Left colon (tissue), 2 donors: ENCODE measurements around the gene LRIT2. TPM values are rescaled to one million over a fixed set of nuclear protein-coding genes. Genes with fewer than 3 reads are reported as not detected.
"Not testable (repeated sequence)": the region's sequence is repeated elsewhere in the genome, so short reads cannot be mapped to it uniquely, and the experiment has no call there.

Experiments used
- ATAC-seq: fragments of 200-7000 bp; cut with Tn5 transposase; one replicate; pipeline ENCODE4 v1.9.1; 2020; ENCODE audit warnings: mild to moderate bottlenecking, moderate library complexity
- DNase-seq, 2 donors: peaks; one replicate each; pipeline ENCODE4 v3.0.0-alpha.2; 2020
- intact Hi-C, 2 donors: fragments of 100-400 bp; cut with DNase I in 1 of 2; cut with micrococcal nuclease in 1 of 2; formaldehyde crosslinking; loops; one replicate each; pipeline versions ENCODE4 v1.11.2 to v1.14.0; 2022; cut with DNase I, micrococcal nuclease
- total RNA-seq, 2 donors: library from RNA; stranded (reverse); fragmentation: NEBNext Ultra II Directional; extraction: Animal tissue kit (Norgen Biotek cat#: 25700); gene quantifications; one replicate each; pipeline ENCODE4 v1.2.1, GENCODE V29; 2021
- donor health status: DM: no; HTN: no; CAD: no.
- donor health status: DM: yes; HTN: yes; CAD: no.

Gene LRIT2
- total RNA-seq, 2 donors from 2014 or later, result not detected

- DNase-seq (peak; percentile 64 to 78), ATAC-seq (peak; percentile 58)
- intact Hi-C loops, result no loop called here
Measured at GRCh38 chr10:84172467-84173356, 52.6 kb downstream of the LRIT2 start.

- DNase-seq, result peak in 1 of 2 donors; percentile 52
- intact Hi-C loops, result not testable (repeated sequence)
Measured at GRCh38 chr10:84171700-84172466, 53.5 kb downstream of the LRIT2 start.

GRCh38 chr10:84171237-84171636 lies 54.1 kb downstream of the LRIT2 start:
- intact Hi-C loops, ATAC-seq, DNase-seq: not testable (repeated sequence)

More at GRCh38 chr10:84171700-84172466, 53.5 kb downstream of the LRIT2 start:
- ATAC-seq, result not testable (repeated sequence)

Other genes starting within 250 kb of the LRIT2 start
- gene GHITM, start 86.0 kb downstream of the LRIT2 start, total RNA-seq, result 100 to 1,000 TPM; 318 to 361 TPM
- gene GPR15LG, start 51.7 kb downstream of the LRIT2 start, total RNA-seq, result 100 to 1,000 TPM; 402 to 621 TPM
- 100 to 1,000 TPM in 1 of 2 donors, 10 to 100 TPM in 1; 63.7 to 127 TPM for gene CDHR1, start 31.0 kb downstream of the LRIT2 start, total RNA-seq
- gene LRIT1, start 16.0 kb upstream of the LRIT2 start, total RNA-seq, result not detected
- gene RGR, start 19.5 kb upstream of the LRIT2 start, total RNA-seq, result under 1 TPM in 1 of 2 donors, not detected in 1; 0.39 TPM
- 10 to 100 TPM; 39.4 to 51.2 TPM for gene CCSER2, start 103.0 kb upstream of the LRIT2 start, total RNA-seq